ENCODE results near the gene DGKB. TPM values are rescaled to one million over a fixed set of nuclear protein-coding genes. Genes with fewer than 3 reads are reported as not detected.

The DGKB gene
- total and polyA plus RNA-seq, 2 of the 8 experiments (the other 6 are each of a cell fraction or from before 2014, with no cell fraction given) = 1.9 to 2.6 TPM

DNA sequence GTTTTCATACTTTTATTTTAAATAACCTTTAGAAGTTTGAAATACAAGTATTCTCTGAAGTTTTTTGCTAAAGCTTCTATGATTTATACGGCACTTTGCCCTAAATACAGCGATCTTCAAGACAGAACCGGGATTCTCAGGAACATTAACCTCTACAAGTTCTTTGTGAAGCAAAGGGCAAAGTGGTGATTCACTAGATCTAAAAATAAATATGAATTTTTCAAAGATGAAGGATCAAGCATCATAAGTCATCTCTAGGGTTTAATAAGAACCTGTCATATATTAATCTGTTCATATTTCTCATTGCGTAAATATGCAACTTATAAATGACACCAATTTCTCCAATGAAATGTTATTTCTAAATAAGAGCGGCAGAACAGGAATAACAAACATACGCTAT lies 30.7 kb downstream of the DGKB start:
- H3K4me3 ChIP-seq (ENCODE audit: extremely low read depth in 1 of 4, insufficient read depth in 2 of 4, low read depth in 3 of 4, low read length in 4 of 4) = no peak overlapping the region

More for the DNA sequence above, 30.7 kb downstream of the DGKB start:
- Histone ChIP-seq H3K79me1 (ENCODE audit: low read depth, low read length) (no peaks in the 10 kb centered on the region), H2BK12ac (ENCODE audit: low read depth, low read length) (no peak overlapping the region), H2AFZ (ENCODE audit: low read length) (no peak overlapping the region), H3K18ac (ENCODE audit: extremely low read depth, low read length) (no peak overlapping the region), H3K4ac (replicated peaks; ENCODE audit: insufficient read length, low read depth, low read length) (no peak overlapping the region), H4K8ac (ENCODE audit: extremely low read depth, insufficient read depth, low read length) (no peak overlapping the region), H3K27me3 (replicated peaks in 1 of 4; ENCODE audit: control insufficient read depth in 3 of 4, extremely low read depth in 1 of 4, insufficient read depth in 3 of 4, low read length in 3 of 4) (no peaks in the 10 kb centered on the region), H3K4me2 (ENCODE audit: insufficient read depth in 1 of 2, low read depth in 2 of 2, low read length in 2 of 2) (no peak overlapping the region), H3K23ac (ENCODE audit: insufficient read length) (no peak overlapping the region), H3K23me2 (ENCODE audit: low read depth, low read length) (no peaks in the 10 kb centered on the region), H3K14ac (ENCODE audit: insufficient read length) (no peak overlapping the region), H3K9ac (replicated peaks in 1 of 4; ENCODE audit: extremely low read depth in 1 of 4, low read depth in 3 of 4, low read length in 3 of 4) (no peak overlapping the region), H3K36me3 (ENCODE audit: control insufficient read depth in 2 of 4, insufficient read depth in 4 of 4, low read length in 3 of 4) (no peaks in the 10 kb centered on the region), H3K9me3 (ENCODE audit: insufficient read depth in 2 of 2, low read depth in 1 of 2, low read length in 1 of 2) (peaks cover under 1 to 5% of the 10 kb centered on the region in 2 experiments; a peak in 1 of 4 replicates), H3K79me2 (ENCODE audit: control insufficient read depth in 1 of 2, insufficient read depth in 2 of 2, low read length in 2 of 2) (no peaks in the 10 kb centered on the region), H2AK5ac (ENCODE audit: low read depth, low read length) (no peak overlapping the region), H4K20me1 (replicated peaks in 1 of 2; ENCODE audit: control insufficient read depth in 1 of 2, insufficient read depth in 2 of 2, low read length in 2 of 2) (no peaks in the 10 kb centered on the region), H2BK15ac (ENCODE audit: low read length) (no peak overlapping the region), H4K91ac (replicated peaks; ENCODE audit: insufficient read length, low read length) (no peak overlapping the region), H3K56ac (replicated peaks; ENCODE audit: insufficient read length, low read depth, low read length) (no peak overlapping the region), H2BK20ac (ENCODE audit: low read length) (no peak overlapping the region), H2BK5ac (ENCODE audit: low read depth, low read length) (no peak overlapping the region), H3K27ac (ENCODE audit: low read depth, low read length) (no peak overlapping the region), H2BK120ac (replicated peaks; ENCODE audit: low read depth, low read length) (no peak overlapping the region), H4K5ac (ENCODE audit: insufficient read length, low read depth, low read length) (no peak overlapping the region), H3K4me1 (replicated peaks in 1 of 4; ENCODE audit: control insufficient read depth in 3 of 4, insufficient read depth in 4 of 4, low read length in 3 of 4) (no peaks in the 10 kb centered on the region)
- POLR2A ChIA-PET (ENCODE audit: partially characterized antibody) = no interaction called here
- 81% methylated on average over 6 of the region's 6 CpGs; no CpG with 5 or more reads in 1 of the 2 experiments for WGBS, 2 experiments (ENCODE audit: extremely low coverage in 1 of 2, insufficient coverage in 1 of 2, insufficient read length in 1 of 2, insufficient replicate concordance in 2 of 2, low coverage in 1 of 2, low lambda C conversion rate in 2 of 2, missing lambda C conversion rate in 1 of 2)
- FAIRE-seq (no peak), DNase-seq (ENCODE audit: low read depth in 1 of 2, low spot score in 2 of 2) (no peak)
- no peak for TF ChIP-seq NRF1 (IDR thresholded peaks at IDR 0.05; ENCODE audit: low read depth, low read length)
- no peak for TF ChIP-seq GTF2F1 (IDR thresholded peaks at IDR 0.05; ENCODE audit: borderline replicate concordance, low read depth, low read length)
- no peak for TF ChIP-seq PHF8 (conservative IDR thresholded peaks at IDR 0.05; ENCODE audit: low read depth, low read length)
- TF ChIP-seq SP2 (IDR thresholded peaks at IDR 0.05; ENCODE audit: low read length) = no peak
- no peak for TF ChIP-seq BCL11A (IDR thresholded peaks at IDR 0.05; ENCODE audit: low read depth in 2 of 2, low read length in 2 of 2)
- no peak for TF ChIP-seq RNF2 (IDR thresholded peaks at IDR 0.05; ENCODE audit: borderline replicate concordance, low read depth, low read length, missing control alignments, poor library complexity, severe bottlenecking)
- no peak for TF ChIP-seq TAF7 (optimal IDR thresholded peaks at IDR 0.05; ENCODE audit: borderline replicate concordance, low read depth, low read length)
- TF ChIP-seq EZH2 (IDR thresholded peaks at IDR 0.05; ENCODE audit: low read depth, low read length, severe bottlenecking) = no peak
- TF ChIP-seq RXRA (IDR thresholded peaks at IDR 0.05; ENCODE audit: insufficient read depth, low read depth, low read length) = no peak
- CTCF ChIA-PET (ENCODE audit: partially characterized antibody) = interaction anchor here (0.7 kb wide), 1 partner anchor 137 kb away, joined by 3 read pairs; no protein-coding TSS in a partner anchor

All from H1 (cell line).